T-helper 2 cell treated with Interferon-gamma antibody and Interleukin-4, amounts not matched to agents 100 ng/mL and 5 ng/mL, for 36 hours (primary cell): ENCODE results near the gene TMEM97. TPM values are rescaled to one million over a fixed set of nuclear protein-coding genes. Genes with fewer than 3 reads are reported as not detected.
"Not testable (repeated sequence)": the region's sequence is repeated elsewhere in the genome, so short reads cannot be mapped to it uniquely, and the experiment has no call there.

Experiments used
- intact Hi-C: fragments of 100-400 bp; cut with micrococcal nuclease; formaldehyde crosslinking; loops from one replicate; pipeline ENCODE4 v1.15.1; 2023
- total RNA-seq: library from RNA; stranded (reverse); gene quantifications from 2 replicates; pipeline ENCODE4 v1.2.3, GENCODE V29; 2022

Gene TMEM97
- 33.3 and 34.4 TPM in 2 replicates for total RNA-seq

GRCh38 chr17:28318759-28319597 lies at the start of gene TMEM97:
TMEM97 (plus strand) TSS chr17:28319200; CDS start chr17:28319240, 40 bp downstream.
- intact Hi-C loops: loop anchor here (1.0 to 10.0 kb wide), 5 partner anchors 16 to 274 kb away; partner anchors contain the start of genes IFT20, NLK, POLDIP2 and SARM1

- intact Hi-C loops: no loop called here
Measured at GRCh38 chr17:28270055-28270454, 48.9 kb upstream of the TMEM97 start.

GRCh38 chr17:28270926-28271325 lies 48.1 kb upstream of the TMEM97 start:
- intact Hi-C loops: no loop called here

DNA sequence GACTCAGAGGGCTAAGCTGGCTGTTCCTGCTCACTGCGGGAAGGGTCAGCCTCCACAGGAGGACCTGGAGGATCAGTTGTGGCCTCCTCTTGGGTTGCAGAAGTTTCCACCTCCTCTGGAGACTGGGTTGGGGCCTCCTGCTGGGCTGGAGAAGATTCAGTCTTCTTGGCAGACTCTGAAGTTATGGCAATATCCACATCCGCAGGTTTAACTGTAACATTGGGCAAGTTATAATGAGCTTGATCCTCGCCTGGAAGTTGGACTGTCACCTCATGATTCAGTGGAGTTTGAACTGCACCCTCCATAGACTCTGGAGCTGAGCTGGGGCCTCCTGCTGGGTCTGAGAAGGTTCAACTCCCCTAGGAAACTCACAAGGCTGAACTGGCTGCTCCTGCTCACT lies 47.6 kb upstream of the TMEM97 start:
- intact Hi-C loops: no loop called here

GRCh38 chr17:28272166-28272565 lies 46.8 kb upstream of the TMEM97 start:
- intact Hi-C loops: no loop called here

GRCh38 chr17:28273341-28273740 lies 45.7 kb upstream of the TMEM97 start:
- intact Hi-C loops: not testable (repeated sequence)

GRCh38 chr17:28274591-28275265 lies 44.3 kb upstream of the TMEM97 start:
- intact Hi-C loops: no loop called here

- intact Hi-C loops: no loop called here
Measured at GRCh38 chr17:28276011-28276410, 43.0 kb upstream of the TMEM97 start.

DNA sequence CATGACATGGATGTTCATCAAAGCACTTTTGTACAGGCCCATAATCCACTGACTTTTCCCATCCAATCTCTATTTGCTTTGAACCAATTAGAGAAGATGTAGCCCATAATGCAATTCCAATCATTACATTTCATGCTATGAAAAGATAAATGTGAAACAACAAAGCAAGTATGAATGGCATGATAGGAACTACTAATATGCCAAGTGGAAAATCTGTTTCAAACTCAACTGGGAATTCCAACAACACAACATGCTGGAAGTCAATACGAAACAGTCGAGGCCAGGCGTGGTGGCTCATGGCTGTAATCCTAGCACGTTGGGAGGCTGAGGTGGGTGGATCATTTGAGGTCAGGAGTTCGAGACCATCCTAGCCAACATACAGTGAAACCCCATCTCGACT lies 39.6 kb upstream of the TMEM97 start:
- intact Hi-C loops: no loop called here

DNA sequence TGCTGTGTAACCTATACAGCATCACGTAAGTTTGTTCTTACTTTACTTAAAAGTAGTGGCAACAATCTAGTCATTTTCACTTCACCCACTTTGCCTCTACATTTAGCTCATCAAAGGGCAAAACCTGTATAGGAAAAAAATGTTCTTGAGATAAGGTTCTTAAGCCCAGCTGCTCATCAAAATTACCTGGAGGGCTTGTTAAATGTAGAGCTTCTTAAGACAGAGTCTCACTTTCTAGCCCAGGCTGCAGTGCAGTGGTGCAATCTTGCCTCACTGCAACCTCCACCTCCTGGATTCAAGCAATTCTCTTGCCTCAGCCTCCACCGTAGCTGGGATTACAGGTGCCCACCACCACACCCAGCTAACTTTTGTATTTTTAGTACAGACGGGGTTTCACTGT lies 38.2 kb upstream of the TMEM97 start:
- intact Hi-C loops: no loop called here

GRCh38 chr17:28282596-28282995 lies 36.4 kb upstream of the TMEM97 start:
- intact Hi-C loops: no loop called here

DNA sequence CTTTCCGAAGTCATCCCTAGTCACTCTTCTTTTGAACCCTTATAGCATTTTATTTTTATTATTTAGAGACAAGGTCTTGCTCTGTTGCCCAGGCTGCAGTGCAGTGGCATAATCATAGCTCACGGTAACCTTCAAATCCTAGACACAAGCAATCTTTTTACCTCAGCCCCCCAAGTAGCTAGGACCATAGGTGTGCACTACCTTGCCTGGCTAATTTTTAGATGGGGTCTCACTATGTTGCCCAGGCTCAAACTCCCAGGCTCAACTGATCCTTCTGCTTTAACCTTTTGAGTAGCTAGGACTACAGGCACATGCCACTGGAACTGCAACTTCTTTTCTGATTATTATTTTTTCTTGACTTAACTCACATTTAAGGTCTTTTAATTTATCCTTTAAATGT lies 33.0 kb upstream of the TMEM97 start:
- intact Hi-C loops: no loop called here

DNA sequence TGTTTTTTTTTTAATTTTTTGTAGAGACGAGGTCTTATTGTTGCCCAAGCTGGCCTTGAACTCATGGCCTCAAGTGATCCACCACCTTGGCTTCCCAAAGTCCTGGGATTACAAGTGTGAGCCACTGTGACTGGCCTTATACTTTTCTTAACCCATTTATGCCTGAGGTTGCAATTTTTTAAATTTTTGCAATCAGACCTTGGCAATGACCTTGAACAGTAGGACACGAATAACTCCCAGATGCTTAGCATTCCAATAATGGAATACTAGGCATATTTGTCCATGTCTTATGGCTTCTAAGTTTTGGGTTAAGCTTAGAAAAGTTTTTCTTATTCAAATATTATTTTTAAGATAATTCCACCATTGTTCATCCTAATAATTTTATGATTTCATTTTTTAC lies 28.3 kb upstream of the TMEM97 start:
- intact Hi-C loops: no loop called here

DNA sequence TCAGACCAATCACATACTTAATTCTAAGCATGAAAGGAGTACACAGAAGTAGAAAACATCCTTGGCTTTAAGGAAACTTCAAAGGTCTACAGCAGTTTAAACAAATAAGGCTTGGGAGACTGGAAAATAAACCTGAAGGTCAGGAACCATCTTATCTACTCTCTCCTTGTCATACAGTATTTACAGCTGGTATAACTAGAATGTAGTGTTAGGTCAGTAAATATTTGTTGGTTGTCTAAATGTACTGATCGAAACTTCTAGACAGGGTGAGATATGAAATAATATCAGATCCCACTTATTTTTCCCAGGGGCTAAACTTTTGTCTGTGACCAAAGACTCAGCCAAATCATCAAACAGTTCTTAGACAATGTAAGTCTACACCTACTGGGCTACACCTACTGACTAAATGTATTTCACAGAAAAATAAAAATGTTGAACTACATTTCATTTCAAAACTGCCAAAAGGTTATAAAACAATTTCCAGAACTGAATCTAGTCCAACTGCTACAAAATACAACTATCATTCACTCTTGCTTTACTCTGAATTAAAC lies 27.1 kb upstream of the TMEM97 start:
- intact Hi-C loops: no loop called here

- intact Hi-C loops: not testable (repeated sequence)
Measured at GRCh38 chr17:28292878-28293277, 26.1 kb upstream of the TMEM97 start.

DNA sequence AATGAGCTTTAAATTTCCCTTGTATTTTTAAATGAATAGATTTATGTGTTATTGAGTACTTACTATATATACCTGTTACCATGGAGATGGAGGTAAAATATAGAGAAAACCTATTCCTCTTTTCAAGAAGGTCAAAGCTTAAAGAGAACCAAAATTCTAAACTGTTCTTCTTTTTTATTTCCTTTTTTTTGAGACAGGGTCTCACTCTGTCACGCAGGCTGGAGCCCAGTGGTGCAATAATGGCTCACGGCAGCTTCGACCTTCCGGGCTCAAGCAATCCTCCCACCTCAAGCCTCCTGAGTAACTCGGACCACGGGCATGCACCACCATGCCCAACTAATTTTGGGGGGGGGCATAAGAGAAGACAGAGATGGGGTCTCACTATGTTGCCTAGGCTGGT lies 25.0 kb upstream of the TMEM97 start:
- intact Hi-C loops: no loop called here

DNA sequence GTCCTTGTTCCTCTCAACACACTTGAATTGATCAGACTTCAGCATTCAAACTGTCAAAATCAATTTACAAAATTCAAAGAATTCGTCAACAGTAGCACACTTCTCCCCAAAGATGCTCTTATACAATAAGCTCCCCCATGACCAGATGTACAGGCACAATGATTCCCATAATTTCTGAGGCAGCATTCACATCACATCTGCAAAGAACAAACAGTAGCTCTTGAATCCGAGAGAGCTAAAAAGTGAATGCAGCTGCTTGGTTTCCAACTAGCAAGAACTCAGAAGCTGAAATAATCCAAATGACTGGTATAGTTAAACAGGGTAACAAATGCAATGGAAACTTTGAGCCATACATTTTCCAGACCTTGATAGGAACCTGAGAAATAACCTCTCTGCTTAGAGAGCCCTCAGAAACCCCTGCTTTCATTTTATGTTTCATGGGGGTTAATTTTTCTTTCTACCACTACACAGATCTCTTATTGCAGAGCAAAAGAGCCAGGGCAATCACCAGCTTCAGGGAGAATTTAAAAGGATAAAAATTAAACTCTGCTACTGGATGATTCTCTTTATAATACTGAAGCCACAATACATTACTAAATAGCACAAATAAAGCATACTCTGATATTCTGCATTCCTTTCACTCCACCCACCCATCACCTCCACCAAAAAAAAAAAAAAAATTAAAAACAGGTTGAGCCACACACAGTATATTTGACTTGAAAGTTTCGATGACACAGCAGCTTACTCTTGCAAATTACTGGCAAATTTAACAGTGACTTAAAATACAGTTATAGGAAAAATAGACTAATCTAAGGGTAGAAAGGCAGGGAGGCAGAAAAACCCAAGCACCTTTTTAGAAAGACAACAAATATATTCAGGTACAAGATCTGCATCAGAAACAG lies 23.1 kb upstream of the TMEM97 start:
- intact Hi-C loops: no loop called here

DNA sequence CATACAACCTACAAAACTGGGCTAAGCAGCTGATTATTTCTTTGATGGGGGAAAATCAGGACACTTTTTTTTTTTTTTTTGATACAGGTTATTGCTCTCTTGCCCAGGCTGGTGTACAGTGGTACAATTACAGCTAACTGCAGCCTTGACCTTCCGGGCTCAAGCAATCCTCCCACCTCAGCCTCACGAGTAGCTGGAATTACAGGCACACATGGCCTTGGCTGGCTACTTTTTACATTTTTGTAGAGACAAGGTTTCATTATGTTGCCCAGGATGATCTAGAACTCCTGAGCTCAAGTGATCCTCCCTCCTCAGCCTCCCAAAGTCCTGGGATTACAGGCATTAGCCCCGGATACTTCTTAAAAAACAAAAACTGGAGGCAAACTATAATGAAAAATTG lies 20.6 kb upstream of the TMEM97 start:
- intact Hi-C loops: no loop called here

GRCh38 chr17:28306954-28307401 lies 12.0 kb upstream of the TMEM97 start:
- intact Hi-C loops: no loop called here

DNA sequence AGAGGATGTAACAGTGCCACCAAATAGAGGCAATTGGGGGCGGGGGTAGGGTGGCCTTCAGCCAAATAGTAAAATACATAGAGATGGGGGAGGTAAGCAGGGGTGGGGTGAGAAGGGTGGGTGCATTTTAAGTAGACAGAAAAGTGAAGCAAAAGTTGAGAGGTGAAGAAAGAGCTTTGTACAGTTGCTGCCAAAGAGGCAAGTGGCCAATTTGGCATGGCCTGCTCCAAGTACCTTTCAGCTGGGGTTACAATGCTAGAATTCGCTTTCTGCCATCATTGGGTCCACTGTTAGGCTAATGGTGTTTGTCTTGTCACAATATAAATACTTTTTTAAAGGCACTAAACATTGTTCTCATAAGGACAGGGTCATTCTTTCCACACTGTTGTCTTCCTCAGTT lies 5.2 kb upstream of the TMEM97 start:
- intact Hi-C loops: loop anchor here (10.0 kb wide), 1 partner anchor 269 kb away; the partner anchor contains the start of gene NLK
